Osteoblast (primary cell): ENCODE results near the gene BRIX1. TPM values are rescaled to one million over a fixed set of nuclear protein-coding genes. Genes with fewer than 3 reads are reported as not detected.

ENCODE experiments used
- DNase-seq: peaks from one replicate; pipeline ENCODE4 v3.0.0; 2011; ENCODE audit warnings: low spot score, mixed read lengths; ENCODE audit not compliant: insufficient read length; ENCODE audit errors: missing footprints
- H2AFZ ChIP-seq: 2 replicates; pipeline ENCODE4 v1.6.0; 2011; ENCODE audit warnings: mild to moderate bottlenecking, low read length
- H3K27ac ChIP-seq: 2 replicates; pipeline ENCODE4 v1.5.1; 2011; ENCODE audit warnings: mild to moderate bottlenecking, low read depth, low read length, moderate library complexity
- H3K27me3 ChIP-seq: 2 replicates; pipeline ENCODE4 v1.6.0; 2012; ENCODE audit warnings: mild to moderate bottlenecking, control low read depth, inconsistent platforms, low read length, moderate library complexity; ENCODE audit not compliant: insufficient read depth
- H3K36me3 ChIP-seq: 2 replicates; pipeline ENCODE4 v1.5.1; 2011; ENCODE audit warnings: mild to moderate bottlenecking, low read length, control low read depth, moderate library complexity; ENCODE audit not compliant: insufficient read depth
- H3K4me1 ChIP-seq: 2 replicates; pipeline ENCODE4 v1.5.1; 2011; ENCODE audit warnings: mild to moderate bottlenecking, low read length, control low read depth, moderate library complexity; ENCODE audit not compliant: insufficient read depth
- H3K4me2 ChIP-seq: 2 replicates; pipeline ENCODE4 v1.6.0; 2011; ENCODE audit warnings: mild to moderate bottlenecking, low read length; ENCODE audit not compliant: insufficient read depth
- H3K4me3 ChIP-seq: fragments of 200-600 bp; sonication (generic); 3 replicates; pipeline ENCODE4 v1.5.1; 2012; ENCODE audit warnings: mild to moderate bottlenecking, low read length, inconsistent platforms; ENCODE audit not compliant: insufficient read depth
- H3K79me2 ChIP-seq: 2 replicates; pipeline ENCODE4 v1.6.0; 2012; ENCODE audit warnings: mild to moderate bottlenecking, low read length, control low read depth, inconsistent platforms; ENCODE audit not compliant: insufficient read depth
- H3K9me3 ChIP-seq: 2 replicates; pipeline ENCODE4 v1.5.1; 2011; ENCODE audit warnings: low read depth, low read length, control low read depth
- H4K20me1 ChIP-seq: 2 replicates; pipeline ENCODE4 v1.6.0; 2012; ENCODE audit warnings: mild to moderate bottlenecking, low read length, control low read depth; ENCODE audit not compliant: insufficient read depth
- total RNA-seq: library from RNA; depleted of rRNA; stranded (reverse); fragments of >200 nt; gene quantifications from 2 replicates; pipeline ENCODE4 v1.2.3, GENCODE V29; 2012
- TF ChIP-seq, protein P1 (sequence below): IDR thresholded peaks from 2 replicates; pipeline ENCODE4 v1.5.1; 2011; ENCODE audit warnings: mild to moderate bottlenecking, low read depth, low read length, moderate library complexity; ENCODE audit errors: extremely low read depth

The BRIX1 gene
- total RNA-seq, 1 donor, result 59.7 TPM

DNA sequence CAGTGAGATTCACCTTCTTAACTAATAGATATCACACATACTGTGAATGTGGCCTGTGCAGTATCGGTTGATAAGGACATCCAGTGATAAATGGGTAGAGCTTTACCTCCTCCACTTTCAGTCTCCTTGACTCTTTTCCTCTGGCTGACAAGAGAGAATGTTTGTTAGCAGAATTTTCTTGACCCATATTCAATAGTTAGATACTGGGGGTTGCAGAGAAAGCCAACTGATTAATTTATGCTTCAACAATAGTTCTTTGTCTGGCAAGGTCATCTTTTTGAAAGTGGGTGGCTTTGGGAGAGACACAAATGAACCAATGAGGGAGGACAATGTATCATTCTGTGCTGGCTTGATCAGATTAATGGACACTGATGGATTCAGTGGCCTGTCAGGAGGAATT lies 46.3 kb upstream of the BRIX1 start:
- Histone ChIP-seq H3K4me2 (no peak overlapping the region), H3K27ac (no peak overlapping the region), H3K27me3 (no peaks in the 10 kb centered on the region), H3K36me3 (no peaks in the 10 kb centered on the region), H4K20me1 (no peaks in the 10 kb centered on the region), H2AFZ (no peak overlapping the region), H3K4me1 (no peaks in the 10 kb centered on the region), H3K4me3 (no peak overlapping the region), H3K79me2 (no peaks in the 10 kb centered on the region), H3K9me3 (no peaks in the 10 kb centered on the region)
- TF ChIP-seq, protein P1, sequence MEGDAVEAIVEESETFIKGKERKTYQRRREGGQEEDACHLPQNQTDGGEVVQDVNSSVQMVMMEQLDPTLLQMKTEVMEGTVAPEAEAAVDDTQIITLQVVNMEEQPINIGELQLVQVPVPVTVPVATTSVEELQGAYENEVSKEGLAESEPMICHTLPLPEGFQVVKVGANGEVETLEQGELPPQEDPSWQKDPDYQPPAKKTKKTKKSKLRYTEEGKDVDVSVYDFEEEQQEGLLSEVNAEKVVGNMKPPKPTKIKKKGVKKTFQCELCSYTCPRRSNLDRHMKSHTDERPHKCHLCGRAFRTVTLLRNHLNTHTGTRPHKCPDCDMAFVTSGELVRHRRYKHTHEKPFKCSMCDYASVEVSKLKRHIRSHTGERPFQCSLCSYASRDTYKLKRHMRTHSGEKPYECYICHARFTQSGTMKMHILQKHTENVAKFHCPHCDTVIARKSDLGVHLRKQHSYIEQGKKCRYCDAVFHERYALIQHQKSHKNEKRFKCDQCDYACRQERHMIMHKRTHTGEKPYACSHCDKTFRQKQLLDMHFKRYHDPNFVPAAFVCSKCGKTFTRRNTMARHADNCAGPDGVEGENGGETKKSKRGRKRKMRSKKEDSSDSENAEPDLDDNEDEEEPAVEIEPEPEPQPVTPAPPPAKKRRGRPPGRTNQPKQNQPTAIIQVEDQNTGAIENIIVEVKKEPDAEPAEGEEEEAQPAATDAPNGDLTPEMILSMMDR, result no peak
- DNase-seq, result no peak

DNA sequence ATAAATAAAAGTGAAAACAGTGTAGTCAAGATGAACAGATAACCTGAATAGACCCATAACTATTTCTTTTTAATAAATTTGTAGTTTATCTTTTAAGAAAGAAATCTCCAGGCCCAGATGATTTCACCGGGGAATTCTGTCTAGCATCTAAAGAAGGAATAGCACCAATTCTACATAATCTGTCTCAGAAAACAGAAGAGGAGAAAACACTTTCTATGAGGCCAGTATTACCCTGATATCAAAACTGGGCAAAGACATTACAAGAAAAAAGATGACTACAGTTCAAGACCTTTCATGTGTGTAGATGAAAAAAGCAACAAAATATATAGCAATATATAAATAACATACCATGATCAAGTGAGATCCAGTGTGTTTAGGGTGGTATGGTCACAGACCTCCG lies 45.1 kb upstream of the BRIX1 start:
- H3K27ac ChIP-seq, result no peak overlapping the region
- no peaks in the 10 kb centered on the region for H3K9me3 ChIP-seq
- H3K79me2 ChIP-seq, result no peaks in the 10 kb centered on the region
- TF ChIP-seq, protein P1, result no peak
- H3K4me2 ChIP-seq, result no peak overlapping the region
- no peak overlapping the region for H2AFZ ChIP-seq
- no peak overlapping the region for H3K4me3 ChIP-seq
- no peaks in the 10 kb centered on the region for H3K27me3 ChIP-seq
- H4K20me1 ChIP-seq, result no peaks in the 10 kb centered on the region
- H3K36me3 ChIP-seq, result no peaks in the 10 kb centered on the region
- DNase-seq, result no peak
- no peaks in the 10 kb centered on the region for H3K4me1 ChIP-seq

DNA sequence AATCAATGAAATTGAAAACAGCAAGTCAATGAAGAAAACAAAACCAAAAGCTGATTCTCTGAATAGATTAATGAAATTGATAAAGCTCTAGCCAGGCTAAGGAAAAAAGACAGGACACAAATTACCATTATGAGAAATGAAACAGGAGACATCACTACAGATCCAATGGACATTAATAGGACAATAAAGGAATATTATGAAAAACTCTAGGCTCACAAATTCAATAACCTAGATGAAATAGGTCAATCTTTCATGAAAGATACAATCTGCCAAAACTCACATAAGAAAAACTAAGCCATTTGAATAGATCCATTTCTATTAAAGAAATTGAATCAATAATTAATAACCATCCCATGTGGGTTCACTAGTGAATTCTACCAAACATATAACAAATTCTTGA lies 39.2 kb upstream of the BRIX1 start:
- DNase-seq, result no peak
- TF ChIP-seq, protein P1, result no peak
- Histone ChIP-seq H3K4me2 (no peak overlapping the region), H3K9me3 (no peaks in the 10 kb centered on the region), H4K20me1 (no peaks in the 10 kb centered on the region), H3K27ac (no peak overlapping the region), H3K27me3 (no peaks in the 10 kb centered on the region), H3K4me1 (no peaks in the 10 kb centered on the region), H2AFZ (no peak overlapping the region), H3K79me2 (no peaks in the 10 kb centered on the region), H3K4me3 (no peak overlapping the region), H3K36me3 (no peaks in the 10 kb centered on the region)

DNA sequence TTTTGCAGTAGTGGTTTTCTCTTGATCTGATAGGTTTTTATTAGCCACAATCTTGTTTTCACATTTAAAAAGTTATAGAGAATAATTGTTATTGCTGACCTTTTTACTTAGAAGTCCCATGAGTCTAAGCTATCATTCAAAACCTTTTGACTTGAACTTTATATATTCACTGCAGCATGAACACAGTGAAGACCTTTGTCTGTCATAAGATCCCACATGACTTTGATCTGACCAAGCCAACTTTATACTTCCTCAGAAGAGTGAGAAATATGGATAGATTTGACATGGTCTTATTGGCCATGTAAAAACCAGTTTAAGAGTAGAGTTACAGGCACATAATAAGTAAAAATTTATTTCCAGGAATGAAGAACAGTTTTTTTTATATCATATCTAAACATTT lies 34.3 kb upstream of the BRIX1 start:
- H3K36me3 ChIP-seq, result no peaks in the 10 kb centered on the region
- no peaks in the 10 kb centered on the region for H3K79me2 ChIP-seq
- TF ChIP-seq, protein P1, result no peak
- H3K4me1 ChIP-seq, result no peaks in the 10 kb centered on the region
- no peak overlapping the region for H3K4me3 ChIP-seq
- H3K9me3 ChIP-seq, result no peaks in the 10 kb centered on the region
- no peak overlapping the region for H2AFZ ChIP-seq
- no peaks in the 10 kb centered on the region for H3K27me3 ChIP-seq
- H3K27ac ChIP-seq, result no peak overlapping the region
- DNase-seq, result no peak
- no peak overlapping the region for H3K4me2 ChIP-seq
- H4K20me1 ChIP-seq, result no peaks in the 10 kb centered on the region
